Neuronal stem cell (in vitro differentiated cells): ENCODE data around the gene SLC41A3.

Experiments used
- DNase-seq: peaks from one replicate; pipeline ENCODE4 v3.0.0-alpha.2; 2013; ENCODE audit warnings: low spot score
- H2AFZ ChIP-seq: one replicate; pipeline ENCODE4 v1.6.1; 2013; ENCODE audit warnings: mild to moderate bottlenecking, low read length, inconsistent platforms
- H2AK5ac ChIP-seq: 2 replicates; pipeline ENCODE4 v1.6.1; 2013; ENCODE audit warnings: low read depth, mild to moderate bottlenecking, inconsistent platforms, low read length, moderate library complexity, mixed read lengths
- H2BK120ac ChIP-seq: 2 replicates; pipeline ENCODE4 v1.6.1; 2013; ENCODE audit warnings: low read depth, mild to moderate bottlenecking, inconsistent platforms, low read length, moderate library complexity, mixed read lengths
- H2BK12ac ChIP-seq: one replicate; pipeline ENCODE4 v1.6.1; 2013; ENCODE audit warnings: low read length, inconsistent platforms
- H2BK15ac ChIP-seq: 2 replicates; pipeline ENCODE4 v1.6.1; 2013; ENCODE audit warnings: mild to moderate bottlenecking, low read length, inconsistent platforms, mixed read lengths
- H2BK5ac ChIP-seq: one replicate; pipeline ENCODE4 v1.6.1; 2013; ENCODE audit warnings: inconsistent platforms, mild to moderate bottlenecking, low read length, moderate library complexity
- H3K14ac ChIP-seq: one replicate; pipeline ENCODE4 v1.6.1; 2013; ENCODE audit warnings: low read length, inconsistent platforms
- H3K18ac ChIP-seq: 2 replicates; pipeline ENCODE4 v1.6.1; 2013; ENCODE audit warnings: low read length, inconsistent platforms
- H3K23ac ChIP-seq: 2 replicates; pipeline ENCODE4 v1.6.1; 2013; ENCODE audit warnings: low read depth, mild to moderate bottlenecking, mixed read lengths, low read length, inconsistent platforms; ENCODE audit not compliant: poor library complexity
- H3K27ac ChIP-seq: replicated peaks from 3 replicates; pipeline ENCODE4 v1.5.1; 2013; ENCODE audit warnings: low read length, inconsistent platforms
- H3K27me3 ChIP-seq, 3 experiments: 2 replicates each; pipeline ENCODE4 v1.6.1; 2013; ENCODE audit warnings: low read length in 3 of 3, mild to moderate bottlenecking in 2 of 3, inconsistent platforms in 1 of 3, low read depth in 1 of 3, mixed read lengths in 1 of 3, moderate library complexity in 1 of 3; ENCODE audit not compliant: control insufficient read depth in 3 of 3, insufficient read depth in 3 of 3
- H3K36me3 ChIP-seq, 2 donors: replicated peaks in 1 of 2; 2 replicates each; pipeline ENCODE4 v1.6.1; 2013; ENCODE audit warnings: low read length in 2 of 2; ENCODE audit not compliant: control insufficient read depth in 2 of 2, insufficient read depth in 2 of 2
- H3K4ac ChIP-seq: 2 replicates; pipeline ENCODE4 v1.6.1; 2013; ENCODE audit warnings: inconsistent platforms, mild to moderate bottlenecking, low read length, moderate library complexity
- H3K4me1 ChIP-seq, 2 donors: 1 replicate in 1 of 2; 2 replicates in 1 of 2; pipeline ENCODE4 v1.6.1; 2013; ENCODE audit warnings: low read length in 2 of 2, low read depth in 1 of 2; ENCODE audit not compliant: control insufficient read depth in 2 of 2, insufficient read depth in 1 of 2
- H3K4me2 ChIP-seq: one replicate; pipeline ENCODE4 v1.6.1; 2013; ENCODE audit warnings: mild to moderate bottlenecking, low read length, inconsistent platforms; ENCODE audit not compliant: insufficient read depth, poor library complexity, severe bottlenecking
- H3K4me3 ChIP-seq, 2 donors: 2 replicates each; pipeline ENCODE4 v1.5.1; 2013; ENCODE audit warnings: low read length in 2 of 2, mild to moderate bottlenecking in 2 of 2, inconsistent platforms in 1 of 2, moderate library complexity in 1 of 2
- H3K79me1 ChIP-seq: one replicate; pipeline ENCODE4 v1.6.1; 2013; ENCODE audit warnings: low read depth, mild to moderate bottlenecking, inconsistent platforms, low read length, moderate library complexity
- H3K9ac ChIP-seq: one replicate; pipeline ENCODE4 v1.6.1; 2013; ENCODE audit warnings: mild to moderate bottlenecking, low read depth, low read length, inconsistent platforms; ENCODE audit not compliant: poor library complexity
- H3K9me3 ChIP-seq, 2 donors: replicated peaks in 1 of 2; 2 replicates each; pipeline versions ENCODE3 to v1.6.1; 2013; ENCODE audit warnings: low read length in 2 of 2, mild to moderate bottlenecking in 2 of 2, inconsistent platforms in 1 of 2, low read depth in 1 of 2, mixed read lengths in 1 of 2, moderate library complexity in 1 of 2; ENCODE audit not compliant: control insufficient read depth in 2 of 2, insufficient read depth in 1 of 2
- H4K8ac ChIP-seq: one replicate; pipeline ENCODE4 v1.6.1; 2013; ENCODE audit warnings: low read depth, mild to moderate bottlenecking, inconsistent platforms, low read length, moderate library complexity
- H4K91ac ChIP-seq: one replicate; pipeline ENCODE4 v1.6.1; 2013; ENCODE audit warnings: low read length, low read depth, mild to moderate bottlenecking, inconsistent platforms; ENCODE audit not compliant: poor library complexity
- WGBS, 2 donors: extraction: QIAGEN DNeasy Blood & Tissue Kit; methylation state at CpG; one replicate each; pipeline ENCODE4 v1.1.7; 2013; ENCODE audit warnings: missing lambda C conversion rate in 2 of 2, mixed read lengths in 1 of 2; ENCODE audit not compliant: insufficient read length in 2 of 2, insufficient replicate concordance in 1 of 2; ENCODE audit errors: extremely low coverage in 2 of 2; 5-methylcytosine and 5-hydroxymethylcytosine counted together

SLC41A3 gene

GRCh38 chr3:126057501-126057819 lies 26.5 kb downstream of the SLC41A3 start:
- no peak overlapping the region for H3K27ac ChIP-seq
- H3K4me1 ChIP-seq, result peaks cover 3 to 10% of the 10 kb centered on the region in 2 donors
- no peak overlapping the region for H3K14ac ChIP-seq
- H2BK120ac ChIP-seq, result no peak overlapping the region
- no peak overlapping the region for H4K91ac ChIP-seq
- WGBS, 2 donors, result no CpG with 5 or more reads among the region's 10 CpGs
- H3K9me3 ChIP-seq, result no peaks in the 10 kb centered on the region
- no peaks in the 10 kb centered on the region for H3K27me3 ChIP-seq
- no peak overlapping the region for H2BK12ac ChIP-seq
- H3K9ac ChIP-seq, result no peak overlapping the region
- DNase-seq, result no peak
- H2AFZ ChIP-seq, result no peak overlapping the region
- H3K4me2 ChIP-seq, result no peak overlapping the region
- no peak overlapping the region for H4K8ac ChIP-seq
- H2AK5ac ChIP-seq, result peak overlapping the region; percentile 81
- peaks cover under 1% of the 10 kb centered on the region for H3K79me1 ChIP-seq
- no peak overlapping the region for H3K23ac ChIP-seq
- no peak overlapping the region for H3K4me3 ChIP-seq
- H2BK5ac ChIP-seq, result no peak overlapping the region
- no peak overlapping the region for H3K4ac ChIP-seq
- no peak overlapping the region for H3K18ac ChIP-seq
- no peak overlapping the region for H2BK15ac ChIP-seq
- H3K36me3 ChIP-seq, result peaks cover 0 to 6% of the 10 kb centered on the region in 2 donors

DNA sequence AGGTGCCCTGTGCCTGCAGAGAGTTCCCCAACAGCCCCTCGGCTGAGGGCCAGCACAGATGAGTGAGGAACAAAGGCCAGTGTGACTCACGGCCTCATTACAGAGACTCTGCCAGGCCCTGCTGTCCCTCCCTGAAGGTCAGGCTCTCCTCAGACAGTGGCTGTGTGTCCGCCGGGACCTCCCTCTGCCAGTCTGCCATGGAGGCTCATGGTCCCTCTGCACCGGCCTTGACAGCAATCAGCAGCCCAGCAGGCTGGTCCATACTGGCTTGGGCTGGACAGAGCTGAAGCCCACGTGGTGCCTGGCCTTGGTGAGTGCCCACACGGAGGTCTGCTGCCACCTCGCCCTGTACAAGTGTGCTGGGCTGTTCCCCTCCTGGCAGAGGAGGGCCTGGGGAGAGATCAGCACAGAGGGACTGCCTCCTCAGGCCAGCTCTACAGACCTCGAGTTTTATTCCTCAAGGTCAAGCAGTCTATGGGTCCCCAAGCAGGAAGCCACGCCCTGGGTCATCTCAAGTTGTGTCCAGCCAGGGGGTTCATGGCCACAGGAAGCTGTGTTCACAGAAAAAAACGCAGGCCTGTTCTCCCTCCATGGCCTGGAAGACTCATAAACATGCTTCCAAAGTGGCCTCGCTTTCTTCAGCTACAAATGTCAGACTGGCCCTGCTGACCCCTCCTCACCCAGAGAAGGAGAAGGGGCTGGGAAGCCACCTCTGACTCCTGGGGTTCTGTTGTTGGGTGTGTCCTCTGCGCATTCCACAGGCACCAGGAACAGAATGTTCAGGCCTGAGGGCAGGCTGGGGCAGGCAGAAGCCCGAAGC lies 27.0 kb downstream of the SLC41A3 start:
- H2BK5ac ChIP-seq, result no peak overlapping the region
- H2AK5ac ChIP-seq, result peak overlapping the region; percentile 81
- peak overlapping the region; percentile 3 for H2AFZ ChIP-seq
- peak overlapping the region; percentile 24 for H3K18ac ChIP-seq
- peaks cover 3 to 8% of the 10 kb centered on the region in 2 donors for H3K4me1 ChIP-seq
- no peaks in the 10 kb centered on the region for H3K27me3 ChIP-seq
- H3K9ac ChIP-seq, result no peak overlapping the region
- no peak overlapping the region for H2BK12ac ChIP-seq
- H3K9me3 ChIP-seq, result no peaks in the 10 kb centered on the region
- peak overlapping the region; percentile 38 for H3K23ac ChIP-seq
- no peak overlapping the region for H4K8ac ChIP-seq
- H4K91ac ChIP-seq, result no peak overlapping the region
- peaks cover 0 to 6% of the 10 kb centered on the region in 2 donors for H3K36me3 ChIP-seq
- H3K4me3 ChIP-seq, result no peak overlapping the region
- no peak overlapping the region for H3K4ac ChIP-seq
- no peak overlapping the region for H2BK120ac ChIP-seq
- no CpG with 5 or more reads among the region's 14 CpGs for WGBS, 2 donors
- no peak overlapping the region for H3K14ac ChIP-seq
- peaks cover 1% of the 10 kb centered on the region for H3K79me1 ChIP-seq
- H3K27ac ChIP-seq, result no peak overlapping the region
- no peak for DNase-seq
- peak overlapping the region; percentile 15 for H2BK15ac ChIP-seq
- no peak overlapping the region for H3K4me2 ChIP-seq

- no peak overlapping the region for H3K4me3 ChIP-seq
- H2AFZ ChIP-seq, result no peak overlapping the region
- no peaks in the 10 kb centered on the region for H3K9me3 ChIP-seq
- peak overlapping the region; percentile 52 for H3K18ac ChIP-seq
- no peak overlapping the region for H2BK120ac ChIP-seq
- H4K8ac ChIP-seq, result no peak overlapping the region
- peaks cover 3 to 8% of the 10 kb centered on the region in 2 donors for H3K4me1 ChIP-seq
- peaks cover 0 to 6% of the 10 kb centered on the region in 2 donors for H3K36me3 ChIP-seq
- no peak overlapping the region for H2BK12ac ChIP-seq
- peak overlapping the region; percentile 14 for H3K14ac ChIP-seq
- H3K23ac ChIP-seq, result no peak overlapping the region
- no peak overlapping the region for H2BK5ac ChIP-seq
- H3K4ac ChIP-seq, result no peak overlapping the region
- no peak overlapping the region for H2BK15ac ChIP-seq
- no peak overlapping the region for H4K91ac ChIP-seq
- H3K79me1 ChIP-seq, result peaks cover 1% of the 10 kb centered on the region
- H3K27me3 ChIP-seq, result no peaks in the 10 kb centered on the region
- peak overlapping the region; percentile 66 for H2AK5ac ChIP-seq
- WGBS, 2 donors, result no CpG with 5 or more reads among the region's 10 CpGs
- H3K4me2 ChIP-seq, result no peak overlapping the region
- no peak overlapping the region for H3K27ac ChIP-seq
- H3K9ac ChIP-seq, result peak overlapping the region; percentile 15
- DNase-seq, result no peak
Observed at GRCh38 chr3:126056088-126056487, 27.8 kb downstream of the SLC41A3 start.

- Histone ChIP-seq H2BK5ac (no peak overlapping the region), H3K27ac (no peak overlapping the region), H2BK15ac (no peak overlapping the region), H3K14ac (no peak overlapping the region), H3K4ac (no peak overlapping the region), H3K18ac (peak overlapping the region; percentile 2), H3K36me3 (peaks cover 0 to 12% of the 10 kb centered on the region in 2 donors), H4K8ac (no peak overlapping the region), H3K4me2 (no peak overlapping the region), H3K9ac (no peak overlapping the region), H4K91ac (no peak overlapping the region), H2AFZ (no peak overlapping the region), H2BK120ac (no peak overlapping the region), H3K4me1 (peaks cover 3 to 8% of the 10 kb centered on the region in 2 donors), H3K79me1 (peaks cover 1% of the 10 kb centered on the region), H3K9me3 (no peaks in the 10 kb centered on the region), H3K27me3 (no peaks in the 10 kb centered on the region), H2AK5ac (no peak overlapping the region), H3K4me3 (no peak overlapping the region), H2BK12ac (no peak overlapping the region), H3K23ac (no peak overlapping the region)
- no peak for DNase-seq
- no CpG with 5 or more reads among the region's 5 CpGs for WGBS, 2 donors
Observed at GRCh38 chr3:126054870-126055269, 29.1 kb downstream of the SLC41A3 start.
